Stimulated activated CD8-positive, alpha-beta memory T cell treated with anti-CD3 and anti-CD28 coated beads, Interleukin-7, amount 100 ng/mL, for 1 hour (primary cell): ENCODE measurements around the gene ENOX1.
"Not testable (repeated sequence)": the region's sequence is repeated elsewhere in the genome, so short reads cannot be mapped to it uniquely, and the experiment has no call there.

Source experiments
- DNase-seq, 2 donors: peaks; one replicate each; pipeline ENCODE4 v3.0.0-alpha.2; 2020; ENCODE audit warnings: low read depth in 2 of 2

Gene ENOX1

DNA sequence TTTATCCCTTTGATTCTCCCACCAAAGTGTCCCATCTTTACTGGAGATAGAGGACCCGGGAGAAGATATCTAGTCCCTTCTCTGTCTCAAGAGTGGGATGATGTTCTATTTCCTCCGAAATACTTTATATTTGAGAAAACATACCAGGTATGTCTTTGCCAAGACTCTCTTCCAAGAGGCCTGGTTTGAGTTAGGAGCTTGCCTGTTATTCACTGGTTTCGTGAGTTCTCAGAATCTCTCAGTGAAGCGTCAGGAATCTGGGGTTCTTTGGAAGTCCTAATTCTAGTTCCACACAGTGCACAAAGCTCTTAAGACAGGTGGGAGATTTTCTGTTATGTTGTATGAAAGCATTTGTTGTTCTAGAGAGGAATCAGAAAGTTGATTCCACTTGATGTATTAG, 581.4 kb downstream of the ENOX1 start:
- no peak for DNase-seq

DNA sequence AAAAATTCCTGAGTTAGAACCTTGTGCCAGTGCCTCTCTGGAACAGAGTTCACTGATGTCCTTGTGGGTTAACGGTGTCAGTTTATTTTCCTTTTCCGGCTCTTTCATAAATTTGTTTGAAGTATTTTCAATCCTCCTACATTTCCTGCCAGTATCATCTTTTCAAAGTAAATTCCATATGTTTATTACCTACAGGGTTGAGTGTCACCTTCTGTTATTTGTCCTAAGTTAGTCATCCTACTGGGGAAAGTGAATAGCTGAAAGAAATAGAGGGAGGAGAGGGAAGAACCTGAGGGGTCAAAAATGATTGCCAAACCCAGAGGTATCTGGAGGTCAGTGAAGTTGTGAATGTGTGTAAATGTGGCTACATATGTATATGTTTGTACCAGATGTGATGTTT, 582.2 kb downstream of the ENOX1 start:
- no peak for DNase-seq

DNA sequence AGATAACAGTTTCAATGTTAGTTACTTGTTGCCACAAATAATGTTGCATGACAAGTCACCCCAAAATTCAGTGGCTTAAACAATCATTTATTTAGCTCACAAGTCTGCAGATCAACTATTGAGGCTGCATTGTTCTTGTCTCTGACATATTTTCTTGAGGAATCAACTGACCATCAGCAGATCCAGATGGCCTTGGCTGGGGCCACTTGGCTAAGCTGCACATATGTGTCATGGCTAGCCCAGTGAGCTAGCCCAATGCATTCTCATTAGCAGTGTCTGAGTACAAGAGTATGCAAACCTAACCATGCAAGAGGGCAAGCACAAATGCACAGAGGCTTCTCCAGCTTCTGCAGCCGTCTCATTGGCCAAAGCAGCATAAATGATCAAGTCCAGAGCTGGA, 583.0 kb downstream of the ENOX1 start:
- no peak for DNase-seq

DNA sequence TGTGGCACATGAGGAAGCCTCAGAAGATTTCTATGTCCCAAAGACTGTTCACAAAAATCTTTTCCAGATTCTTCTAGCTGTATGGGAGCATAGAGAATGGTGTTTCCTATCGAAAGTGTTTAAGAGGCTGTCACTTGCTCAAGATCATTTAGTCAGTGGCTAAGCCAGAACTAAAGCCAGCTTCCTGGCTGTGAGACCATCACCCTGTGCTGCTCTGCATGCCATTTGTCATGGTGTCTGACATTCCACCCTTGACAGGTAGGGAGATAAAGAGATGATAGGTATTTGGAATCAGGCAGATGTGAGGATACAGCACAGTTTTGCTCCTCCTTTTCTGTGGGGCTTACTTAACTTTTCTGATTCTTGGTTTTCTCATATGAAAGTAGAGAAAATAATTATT, 586.0 kb downstream of the ENOX1 start:
- DNase-seq = no peak

DNA sequence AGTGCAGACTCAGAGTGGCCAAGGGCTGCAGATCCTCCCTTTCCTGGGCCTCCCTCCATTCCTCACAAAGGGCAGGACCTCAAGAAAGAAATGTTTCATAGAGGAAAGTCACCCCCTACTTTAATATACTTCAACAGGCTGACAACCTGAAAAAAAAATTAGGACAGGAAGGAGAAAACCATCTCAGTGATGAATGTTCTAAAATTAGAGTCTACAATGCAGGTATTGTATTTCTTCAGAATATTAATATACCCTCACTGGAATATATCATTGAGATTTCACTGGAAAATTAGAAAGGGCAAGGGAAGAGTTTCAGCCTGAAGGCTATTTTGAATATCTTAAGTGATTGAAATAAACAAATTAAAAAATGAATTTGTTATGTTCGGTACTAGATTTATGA, 586.5 kb downstream of the ENOX1 start:
- no peak for DNase-seq

DNA sequence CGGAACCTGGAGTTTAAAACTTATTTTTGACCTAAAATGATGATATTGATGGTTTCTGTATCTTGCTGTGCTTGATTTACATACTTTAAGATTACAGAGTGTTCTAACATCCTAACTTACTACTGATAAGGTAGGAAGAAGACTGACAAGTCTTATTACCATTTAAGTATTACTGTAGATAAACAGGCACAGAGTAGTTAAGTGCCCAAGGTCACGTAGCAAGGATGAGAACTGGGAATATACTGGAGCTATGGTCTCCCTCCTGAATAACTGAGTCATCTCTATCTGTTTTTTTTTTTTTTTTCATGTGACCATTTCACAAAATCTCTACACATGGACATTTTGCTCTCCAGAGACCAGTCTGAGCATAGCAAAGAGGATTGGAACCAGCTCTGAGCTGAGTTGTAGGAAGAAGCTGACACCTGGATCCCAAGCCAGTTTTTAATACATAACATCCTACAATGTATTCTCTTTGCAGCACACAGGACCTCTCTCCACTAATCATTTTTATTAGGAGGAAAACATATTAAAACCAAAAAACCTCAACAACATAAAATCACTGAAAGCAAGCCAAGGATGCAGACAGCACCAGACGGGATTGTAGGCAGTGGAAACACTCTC, 589.9 kb downstream of the ENOX1 start:
- no peak for DNase-seq

DNA sequence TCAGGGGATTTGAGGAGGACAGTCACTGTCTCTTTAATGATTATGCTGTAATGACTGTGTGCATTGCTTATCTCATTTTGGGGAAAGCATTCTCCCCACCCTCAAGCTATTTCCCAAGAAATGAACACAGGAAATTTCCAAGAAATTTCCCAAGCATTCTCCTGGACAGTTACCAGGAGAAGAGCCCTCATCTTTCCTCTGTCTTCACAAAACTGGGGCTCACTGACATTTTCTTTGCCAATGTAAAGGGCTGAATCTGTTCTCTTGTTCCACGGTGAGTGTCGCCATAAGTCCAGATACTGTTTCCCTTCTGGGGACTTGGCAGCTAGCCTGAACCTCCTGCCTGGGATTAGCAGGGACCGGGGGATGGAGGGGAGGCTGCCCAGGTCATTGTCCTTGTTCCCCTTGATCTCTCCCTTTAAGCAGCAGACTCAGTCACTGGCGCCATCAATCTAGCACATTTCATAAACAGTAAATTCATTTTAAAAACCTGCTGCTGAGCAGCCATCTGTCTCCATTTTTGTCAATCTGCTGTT, 590.6 kb downstream of the ENOX1 start:
- no peak for DNase-seq

DNA sequence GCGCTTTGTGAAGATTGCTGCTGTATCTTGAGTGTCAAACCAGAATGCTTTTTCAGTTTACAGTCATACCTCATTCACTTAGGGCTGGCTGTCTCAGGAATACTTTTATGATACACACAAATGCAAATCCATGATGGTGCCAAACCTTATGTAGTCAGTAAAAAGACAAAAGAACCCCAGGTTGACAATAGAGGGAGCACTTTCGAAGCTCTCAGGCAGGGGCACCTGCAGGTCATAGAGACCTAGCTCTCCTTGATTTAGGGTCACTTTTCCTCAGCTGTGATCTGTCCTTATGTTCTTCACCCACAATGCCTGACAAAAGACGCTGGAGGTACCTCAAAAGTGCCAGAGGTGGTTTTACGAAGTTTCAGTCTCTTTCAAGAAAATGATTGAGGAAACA, 591.2 kb downstream of the ENOX1 start:
- DNase-seq = no peak

DNA sequence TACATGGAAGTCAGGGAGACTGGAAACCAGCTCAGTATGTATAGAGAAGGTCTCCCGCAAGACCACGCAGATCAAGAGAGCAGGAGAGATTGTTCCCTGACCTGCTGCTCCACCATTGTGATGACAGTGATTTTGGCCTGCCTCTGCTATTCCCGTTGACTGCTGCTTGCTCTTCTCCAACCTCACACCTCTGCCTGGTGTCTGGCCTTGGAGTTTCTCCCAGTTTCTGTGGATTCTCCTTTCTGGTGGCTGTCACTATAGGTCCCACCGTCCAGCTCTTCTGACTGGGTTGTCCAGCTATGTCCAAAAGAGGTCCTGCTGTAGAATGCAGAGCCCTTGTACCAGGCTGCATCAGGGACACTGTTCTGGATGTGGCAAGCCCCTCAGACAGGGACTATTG, 591.7 kb downstream of the ENOX1 start:
- no peak for DNase-seq

DNA sequence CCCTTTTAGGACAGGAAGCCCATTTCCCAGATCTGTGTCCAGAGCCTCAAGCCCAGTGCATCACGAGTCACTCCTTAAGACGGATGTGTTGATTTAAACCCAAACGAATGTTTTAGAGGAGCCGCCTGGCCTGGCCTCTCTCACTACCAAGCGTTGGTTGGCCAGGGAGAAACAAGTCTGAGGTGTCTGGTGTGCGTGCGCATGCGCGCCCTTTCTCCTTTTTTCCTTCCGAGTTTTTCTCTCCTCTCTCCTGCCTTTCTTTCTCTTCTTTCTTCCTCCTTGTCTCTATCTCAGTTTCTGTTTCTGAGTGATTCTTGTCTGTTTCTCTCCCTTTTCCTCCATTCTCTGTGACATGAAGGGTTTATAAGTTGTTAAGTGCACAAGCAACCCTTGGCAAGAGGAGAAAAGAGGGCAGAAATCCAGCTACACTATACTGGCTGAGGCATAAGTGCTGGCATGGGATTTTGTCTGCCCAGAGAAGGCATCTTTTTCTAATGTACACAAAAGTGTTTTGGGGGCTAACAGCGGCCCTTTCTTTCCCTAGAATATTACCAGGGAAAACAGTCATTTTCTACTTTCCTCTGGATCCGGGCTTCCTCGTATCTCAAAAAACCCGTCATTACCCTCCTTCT, 592.9 kb downstream of the ENOX1 start:
- no peak for DNase-seq

DNA sequence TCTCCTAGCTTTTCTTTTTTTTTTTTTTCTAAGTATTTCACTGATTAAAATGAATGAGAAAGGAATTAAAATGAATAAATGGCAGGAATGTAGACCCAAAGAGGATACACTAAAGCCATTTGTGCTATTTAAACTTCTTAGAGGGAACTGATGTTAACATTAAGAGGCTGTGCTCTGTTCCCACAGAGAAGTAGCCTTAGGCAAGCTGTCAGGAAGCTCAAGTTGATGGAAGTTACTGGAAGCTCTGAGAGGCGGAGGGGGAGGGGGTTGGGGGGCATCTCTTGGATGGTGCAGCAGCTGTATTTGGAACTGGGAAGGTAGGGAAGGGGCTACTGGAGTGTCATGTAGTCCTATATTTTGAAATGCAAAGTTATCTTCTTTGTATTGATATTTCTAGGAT, 595.2 kb downstream of the ENOX1 start:
- DNase-seq = no peak

DNA sequence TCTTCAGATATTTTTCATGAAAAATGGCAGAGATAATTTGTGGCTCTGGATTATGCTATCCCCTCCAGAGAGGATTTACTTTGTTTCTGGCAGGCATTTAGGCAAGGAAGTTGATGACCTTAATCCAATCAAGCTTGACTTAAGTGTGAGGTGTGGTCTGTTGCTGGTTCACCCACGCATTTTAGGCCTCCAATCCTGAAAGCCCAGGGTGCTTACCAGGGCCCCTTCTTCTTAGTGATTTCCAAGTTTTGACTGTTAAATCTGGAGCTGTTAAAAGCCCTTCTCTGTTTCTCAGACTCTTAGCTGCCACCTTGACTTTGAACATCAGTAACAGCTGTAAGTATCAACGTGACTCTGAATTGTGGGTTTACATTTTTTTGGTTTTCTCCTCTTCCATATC, 601.5 kb downstream of the ENOX1 start:
- DNase-seq = no peak

DNA sequence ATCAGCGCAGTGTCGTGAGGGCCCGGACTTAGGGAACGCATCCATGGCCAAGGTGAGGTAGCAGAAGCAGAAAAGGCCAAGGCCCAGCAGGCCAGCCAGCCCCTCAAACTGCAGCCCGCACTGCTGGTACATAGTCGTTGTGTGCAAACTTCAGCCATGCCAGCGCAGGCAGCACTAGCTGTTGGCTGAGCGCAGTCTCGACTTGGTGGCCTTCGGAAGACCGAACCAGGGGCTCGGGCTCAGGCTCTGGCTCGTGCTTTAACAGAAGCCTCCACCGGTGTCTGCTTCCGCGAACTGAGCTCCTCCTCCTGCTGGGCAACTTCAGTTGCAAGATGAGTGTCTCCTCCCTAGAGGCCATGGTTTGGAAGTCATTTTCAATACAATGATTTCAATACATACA, 605.9 kb downstream of the ENOX1 start:
- DNase-seq = no peak

DNA sequence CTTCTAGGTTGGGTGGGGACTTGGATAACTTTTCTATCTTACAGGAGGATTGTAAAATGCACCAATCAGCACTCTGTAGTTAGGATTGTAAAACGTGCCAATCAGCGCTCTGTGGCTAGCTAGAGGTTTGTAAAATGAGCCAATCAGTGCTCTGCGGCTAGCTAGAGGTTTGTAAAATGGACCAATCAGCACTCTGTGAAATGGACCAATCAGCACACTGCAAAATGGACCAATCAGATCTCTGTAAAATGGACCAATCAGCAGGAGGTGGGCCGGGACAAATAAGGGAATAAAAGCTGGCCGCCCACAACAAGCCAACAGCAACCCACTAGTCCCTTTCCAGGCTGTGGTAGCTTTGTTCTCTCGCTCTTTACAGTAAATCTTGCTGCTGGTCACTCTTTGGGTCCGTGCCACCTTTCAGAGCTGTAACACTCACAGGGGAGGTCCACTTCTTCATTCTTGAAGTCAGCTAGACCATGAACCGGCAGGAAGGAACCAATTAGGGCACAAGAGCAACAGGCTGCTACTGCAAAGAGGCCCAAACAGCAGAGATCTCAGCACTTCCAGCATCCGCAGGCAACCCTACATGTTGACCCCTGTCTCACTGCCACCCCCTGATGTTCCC, 606.6 kb downstream of the ENOX1 start:
- DNase-seq = no peak

DNA sequence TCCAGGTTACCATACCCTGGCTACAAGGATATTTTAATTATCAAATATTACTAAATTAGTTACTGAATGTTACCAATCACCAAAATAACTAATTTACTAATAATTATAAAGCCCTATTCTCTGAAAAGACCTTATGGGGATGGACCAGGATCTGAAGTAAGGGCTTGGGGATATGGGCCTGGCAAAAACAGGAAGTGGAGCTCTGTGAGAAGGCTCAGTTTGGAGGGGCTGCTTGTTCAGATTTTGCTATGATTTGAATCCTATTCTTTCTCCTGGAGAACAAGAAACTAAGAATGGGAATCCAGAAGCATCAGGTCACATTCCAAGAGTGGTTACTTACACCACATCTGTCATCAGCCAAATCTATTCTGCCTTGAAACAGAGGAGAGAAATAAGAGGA, 615.3 kb downstream of the ENOX1 start:
- no peak for DNase-seq

DNA sequence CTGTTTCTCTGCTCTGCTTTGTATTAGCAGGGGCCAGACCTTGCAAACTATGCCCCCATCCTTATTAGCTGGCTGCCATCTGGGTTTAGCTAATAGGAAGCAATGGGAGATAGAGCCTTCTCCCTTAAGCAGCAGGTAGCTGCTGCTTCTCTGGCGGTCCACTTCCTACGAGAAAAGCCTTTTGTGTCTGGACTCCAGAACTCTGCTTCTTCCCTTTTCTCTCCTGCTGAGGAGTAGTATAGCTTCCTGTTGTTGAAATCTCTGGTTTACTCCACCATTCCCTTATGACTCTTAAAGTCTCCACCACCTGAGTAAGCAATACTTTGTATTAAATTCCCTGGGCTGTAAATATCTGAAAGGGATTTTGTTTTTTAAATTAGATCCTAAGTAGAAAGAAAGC, 616.3 kb downstream of the ENOX1 start:
- DNase-seq = no peak

DNA sequence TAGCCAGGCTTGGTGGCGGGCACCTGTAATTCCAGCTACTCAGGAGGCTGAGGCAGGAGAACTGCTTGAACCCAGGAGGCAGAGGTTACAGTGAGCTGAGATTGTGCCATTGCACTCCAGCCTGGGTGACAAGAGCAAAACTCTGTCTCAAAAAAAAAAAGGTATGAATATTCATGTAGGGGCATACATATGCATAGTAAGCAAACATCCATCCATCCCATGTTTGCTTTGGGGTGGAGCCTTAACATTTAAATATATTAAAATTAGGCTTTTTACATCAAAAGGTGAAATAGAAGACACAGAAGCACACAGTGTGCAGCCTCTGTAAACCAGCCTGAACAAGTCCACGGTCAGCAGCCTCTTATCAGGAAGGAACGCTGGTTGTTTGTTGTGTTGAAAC, 618.3 kb downstream of the ENOX1 start:
- not testable (repeated sequence) for DNase-seq

DNA sequence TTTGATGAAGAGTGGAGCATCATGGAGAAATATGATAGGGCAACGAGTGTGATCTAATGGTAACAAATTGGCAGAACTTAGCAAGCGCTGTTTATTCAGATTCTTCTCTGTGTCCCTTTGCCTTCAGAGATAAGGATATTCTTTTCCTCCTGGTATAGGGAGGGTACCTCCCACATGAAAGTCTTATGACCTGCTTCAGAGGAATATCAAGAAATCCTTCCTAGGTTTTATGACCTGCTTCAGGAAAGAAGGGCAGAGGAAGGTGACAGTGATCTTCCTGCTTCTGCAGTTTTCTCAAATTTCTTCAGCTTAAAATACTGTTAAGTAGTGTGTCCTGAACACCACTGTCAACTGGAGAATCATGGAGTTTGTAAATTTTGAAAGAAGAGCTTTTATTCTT, 619.0 kb downstream of the ENOX1 start:
- no peak for DNase-seq

DNA sequence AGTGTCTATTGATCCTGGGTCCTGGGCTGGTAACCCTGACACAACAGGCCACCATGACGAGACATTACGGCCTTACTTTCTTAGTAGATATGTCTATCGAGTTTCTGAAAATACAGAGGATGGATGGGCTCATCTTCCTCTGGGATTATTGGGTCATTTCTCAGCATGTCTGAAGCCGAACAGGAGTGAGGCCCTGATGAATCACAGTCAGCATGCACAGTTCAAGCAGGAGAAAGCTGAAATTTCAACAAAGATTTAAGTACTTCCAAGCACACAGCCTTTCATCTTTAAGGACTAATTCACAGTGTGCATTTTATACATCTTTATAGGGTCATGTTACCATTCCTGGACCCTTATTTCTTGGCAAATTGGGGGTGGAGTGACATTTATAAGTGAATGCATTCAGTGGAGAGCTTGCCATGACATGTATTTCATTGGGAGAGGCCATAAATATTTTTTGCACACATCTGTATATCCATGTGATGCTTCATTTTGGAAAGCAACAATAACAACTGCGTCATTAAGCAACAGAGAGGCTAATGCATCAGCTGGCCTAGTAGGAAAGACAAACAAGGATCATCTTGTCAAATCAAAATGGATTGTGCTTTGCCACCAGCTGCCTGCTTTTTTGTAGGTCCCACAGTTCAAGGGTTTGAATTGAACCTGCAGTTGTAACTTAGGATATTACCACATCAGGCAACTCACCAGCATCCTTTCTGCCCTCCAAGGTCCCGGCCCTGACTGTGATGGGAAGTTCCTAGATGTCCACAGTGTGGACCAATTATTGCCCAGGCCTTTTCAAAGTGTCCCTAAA, 619.9 kb downstream of the ENOX1 start:
- DNase-seq = no peak
